Measurements from ENCODE around the gene VWA5B2.

Gene VWA5B2

GRCh38 chr3:184229394-184230080 is at the start of gene VWA5B2:
TSS of gene VWA5B2 (plus strand) at chr3:184229585. CDS start at chr3:184230529, 944 bp downstream.
- peak; percentile 55 for DNase-seq

- DNase-seq = no peak
Measured at GRCh38 chr3:184180165-184180564, 49.2 kb upstream of the VWA5B2 start.

- no peak for DNase-seq
Measured at GRCh38 chr3:184181596-184181995, 47.8 kb upstream of the VWA5B2 start.

GRCh38 chr3:184183679-184184078 is 45.7 kb upstream of the VWA5B2 start:
- DNase-seq = no peak

GRCh38 chr3:184184546-184185230 is 44.7 kb upstream of the VWA5B2 start:
- DNase-seq = no peak

GRCh38 chr3:184185461-184186183 is 43.8 kb upstream of the VWA5B2 start:
- peak; percentile 99 for DNase-seq

- no peak for DNase-seq
Measured at GRCh38 chr3:184186184-184186901, 43.0 kb upstream of the VWA5B2 start, which contains the start of gene ABCF3. TSS of gene ABCF3 (plus strand) at chr3:184186199. CDS start at chr3:184186208, 9 bp downstream.

GRCh38 chr3:184186902-184187207 is 42.5 kb upstream of the VWA5B2 start:
- DNase-seq = no peak

GRCh38 chr3:184188080-184188479 is 41.3 kb upstream of the VWA5B2 start:
- DNase-seq = no peak

- no peak for DNase-seq
Measured at GRCh38 chr3:184189421-184189820, 40.0 kb upstream of the VWA5B2 start.

- DNase-seq = no peak
Measured at GRCh38 chr3:184192889-184193288, 36.5 kb upstream of the VWA5B2 start.

- no peak for DNase-seq
Measured at GRCh38 chr3:184193991-184194539, 35.3 kb upstream of the VWA5B2 start.

- no peak for DNase-seq
Measured at GRCh38 chr3:184196536-184196935, 32.8 kb upstream of the VWA5B2 start.

GRCh38 chr3:184198509-184198908 is 30.9 kb upstream of the VWA5B2 start:
- no peak for DNase-seq

GRCh38 chr3:184200825-184201224 is 28.6 kb upstream of the VWA5B2 start:
- DNase-seq = no peak

- DNase-seq = no peak
Measured at GRCh38 chr3:184203526-184203925, 25.9 kb upstream of the VWA5B2 start.

- no peak for DNase-seq
Measured at GRCh38 chr3:184209146-184209923, 20.1 kb upstream of the VWA5B2 start.

- DNase-seq = no peak
Measured at GRCh38 chr3:184211297-184211696, 18.1 kb upstream of the VWA5B2 start.

GRCh38 chr3:184211718-184212117 is 17.7 kb upstream of the VWA5B2 start:
- DNase-seq = no peak

- DNase-seq = no peak
Measured at GRCh38 chr3:184218814-184219213, 10.6 kb upstream of the VWA5B2 start.

- DNase-seq = no peak
Measured at GRCh38 chr3:184222521-184222920, 6.9 kb upstream of the VWA5B2 start.

GRCh38 chr3:184223946-184224345 is 5.4 kb upstream of the VWA5B2 start:
- DNase-seq = no peak

All from activated CD4-positive, alpha-beta T cell treated with anti-CD3 and anti-CD28 coated beads, Interleukin-2, Interleukin-6, amounts not matched to agents 100 ng/mL and 50 ng/mL, durations not matched to agents 16 hours and 8 hours (primary cell).